ENCODE data around the gene PNPLA5.

PNPLA5 gene

DNA sequence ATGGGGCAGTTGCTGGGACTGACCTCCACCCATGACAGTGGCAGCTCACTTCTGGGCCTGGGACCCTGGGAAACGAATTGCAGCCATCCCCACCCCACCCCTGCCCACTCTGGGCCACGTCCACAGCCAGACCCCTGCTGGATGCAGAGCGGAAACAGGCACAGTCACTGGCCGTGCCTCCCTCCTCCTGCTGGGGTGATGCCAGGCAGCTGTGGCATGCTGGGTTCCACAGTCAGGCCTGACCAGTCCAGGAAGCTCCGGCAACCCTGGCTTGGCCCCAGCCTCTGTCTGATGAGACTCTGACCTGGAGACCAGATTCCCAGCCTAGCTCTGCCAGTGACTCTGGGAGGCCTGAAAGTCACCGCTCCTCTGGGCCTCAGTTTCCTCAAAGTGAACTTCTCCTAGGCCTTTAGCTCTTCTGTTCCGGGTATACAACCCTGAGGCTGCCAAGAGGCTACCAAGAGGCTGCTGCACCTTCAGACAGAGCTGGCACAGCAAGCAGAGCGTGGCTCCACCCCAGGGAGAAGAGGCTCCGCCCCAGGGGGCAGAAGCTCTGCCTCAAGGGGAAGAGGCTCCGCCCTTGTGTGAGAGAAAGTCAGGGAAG lies 38.4 kb downstream of the PNPLA5 start:
- DNase-seq: no peak

GRCh38 chr22:43852573-43853327 lies 39.1 kb downstream of the PNPLA5 start:
- DNase-seq: peak; percentile 9

- no peak for DNase-seq
These were observed 39.9 kb downstream of the PNPLA5 start for GRCh38 chr22:43851979-43852307.

- no peak for DNase-seq
These were observed 40.5 kb downstream of the PNPLA5 start for GRCh38 chr22:43851058-43851978.

- DNase-seq: no peak
These were observed 41.3 kb downstream of the PNPLA5 start for GRCh38 chr22:43850529-43850928.

GRCh38 chr22:43849731-43850130 lies 42.1 kb downstream of the PNPLA5 start:
- DNase-seq: no peak

DNA sequence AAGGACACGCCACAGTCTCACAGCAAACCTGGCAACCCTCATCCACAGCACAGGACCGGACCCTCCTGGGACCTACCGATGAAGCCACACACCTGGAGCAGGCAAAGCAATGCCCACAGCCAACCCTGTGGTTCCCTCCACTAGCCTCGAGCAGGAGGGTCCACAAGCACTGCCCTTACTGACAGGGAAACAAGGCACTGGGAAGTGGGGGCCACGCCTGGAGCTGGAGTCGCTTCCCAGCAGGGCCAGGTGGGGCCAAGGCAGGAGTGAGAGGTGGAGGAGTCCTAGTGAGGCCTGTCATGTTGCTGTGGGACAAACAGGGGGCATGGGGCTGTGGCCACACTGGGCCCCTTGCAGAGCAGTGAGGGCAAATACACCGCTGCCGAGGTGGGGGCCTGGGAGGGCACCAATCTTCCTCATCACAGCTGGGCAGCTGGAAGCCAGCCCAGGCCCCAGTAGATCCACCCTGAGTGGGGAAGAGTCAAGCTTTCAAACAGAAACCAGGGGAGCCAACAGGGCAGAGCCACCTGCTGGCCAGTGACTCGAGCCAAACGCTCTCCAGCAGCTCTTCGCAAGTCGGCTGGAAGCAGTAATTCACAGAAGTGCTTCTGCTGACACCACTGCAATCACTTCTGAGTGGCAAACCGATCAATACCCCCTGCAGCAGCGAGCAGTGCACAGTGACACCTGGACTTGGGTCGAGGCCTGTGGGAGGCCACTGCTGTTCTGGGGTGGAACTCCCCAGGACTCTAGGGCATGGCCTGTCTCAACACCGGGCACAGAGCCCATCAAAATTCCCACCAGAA lies 43.2 kb downstream of the PNPLA5 start:
- no peak for DNase-seq

DNA sequence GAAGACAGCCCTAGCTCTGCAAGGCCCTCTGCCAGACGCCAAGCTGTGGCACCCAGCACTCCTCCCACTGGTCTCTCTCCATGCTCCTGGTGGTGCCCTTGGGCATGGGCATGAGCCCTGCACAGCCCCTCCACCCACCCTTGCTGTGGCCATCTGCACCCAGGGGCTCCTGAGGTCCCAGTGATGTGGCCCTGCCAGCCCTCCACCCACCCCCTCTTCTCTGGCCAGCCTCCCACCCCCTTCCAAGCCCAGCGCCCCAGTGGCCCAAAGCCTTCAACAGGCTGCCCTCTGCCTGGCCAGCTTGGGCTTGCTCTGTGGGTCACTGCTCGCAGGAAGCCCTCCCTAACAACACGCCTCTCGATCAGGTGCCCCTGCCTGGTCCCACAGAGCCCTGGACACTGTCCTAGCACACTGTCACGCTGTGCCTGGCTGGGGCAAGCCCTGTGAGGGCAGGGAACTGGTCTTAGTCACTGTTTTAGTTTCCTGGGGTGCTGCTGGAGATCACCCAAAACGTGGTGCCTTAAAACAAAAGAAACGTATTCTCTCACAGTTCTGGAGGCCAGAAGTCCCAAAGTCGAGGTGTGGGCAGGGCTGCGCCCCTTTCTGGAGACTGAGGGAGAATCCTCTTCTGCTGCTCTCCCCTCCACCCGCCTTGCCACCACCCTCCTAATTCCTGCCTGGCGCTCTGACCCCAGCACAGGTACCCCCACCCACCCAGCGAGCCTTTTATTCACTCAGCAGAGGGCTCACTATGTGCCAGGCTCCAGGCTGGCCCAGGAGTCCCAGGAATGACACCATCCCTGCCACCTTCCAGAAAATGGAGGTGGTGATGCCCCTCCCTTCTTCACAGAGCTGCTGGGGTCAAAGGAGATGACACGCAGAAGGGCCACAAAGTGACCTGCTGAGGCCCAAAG lies 44.2 kb downstream of the PNPLA5 start:
- no peak for DNase-seq

- DNase-seq: no peak
These were observed 44.8 kb downstream of the PNPLA5 start for GRCh38 chr22:43846966-43847365.

GRCh38 chr22:43845981-43846380 lies 45.8 kb downstream of the PNPLA5 start:
- DNase-seq: no peak

GRCh38 chr22:43844560-43845545 lies 47.0 kb downstream of the PNPLA5 start:
- DNase-seq: no peak

DNA sequence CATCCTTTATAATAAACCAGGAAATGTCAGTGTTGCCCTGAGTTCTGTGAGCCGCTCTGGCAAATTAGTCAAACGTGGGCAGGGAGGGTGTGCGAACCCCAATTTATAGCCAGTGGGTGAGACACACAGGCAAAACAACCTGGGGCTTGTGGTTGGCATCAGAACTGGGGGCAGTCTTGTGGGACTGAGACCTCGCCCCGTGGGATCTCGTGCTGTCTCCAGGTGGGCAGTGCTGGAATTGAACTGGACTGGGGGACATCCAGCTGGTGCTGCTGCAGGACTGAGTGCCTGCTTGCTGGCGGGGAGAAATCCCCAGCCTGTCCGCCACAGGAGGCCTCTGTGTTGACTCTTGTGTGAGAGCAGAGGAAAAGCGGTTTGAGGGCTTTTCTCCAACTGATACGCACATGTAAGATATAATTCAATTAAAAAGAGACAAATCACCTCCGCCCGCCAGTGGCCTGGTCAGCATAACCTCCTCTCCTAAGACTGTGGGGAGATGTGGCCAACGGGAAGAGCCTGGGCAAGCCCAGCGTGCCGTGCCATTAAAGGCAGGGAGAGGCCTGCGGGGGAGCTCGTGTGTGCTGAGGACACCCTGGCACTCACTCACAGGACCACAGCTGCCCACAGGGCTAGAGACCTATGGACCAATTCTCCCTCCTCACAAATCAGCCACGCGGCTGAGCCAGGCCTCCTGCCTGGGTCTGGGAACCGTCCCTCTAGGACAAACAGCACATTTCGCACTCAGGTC lies 47.9 kb downstream of the PNPLA5 start:
- DNase-seq: no peak

DNA sequence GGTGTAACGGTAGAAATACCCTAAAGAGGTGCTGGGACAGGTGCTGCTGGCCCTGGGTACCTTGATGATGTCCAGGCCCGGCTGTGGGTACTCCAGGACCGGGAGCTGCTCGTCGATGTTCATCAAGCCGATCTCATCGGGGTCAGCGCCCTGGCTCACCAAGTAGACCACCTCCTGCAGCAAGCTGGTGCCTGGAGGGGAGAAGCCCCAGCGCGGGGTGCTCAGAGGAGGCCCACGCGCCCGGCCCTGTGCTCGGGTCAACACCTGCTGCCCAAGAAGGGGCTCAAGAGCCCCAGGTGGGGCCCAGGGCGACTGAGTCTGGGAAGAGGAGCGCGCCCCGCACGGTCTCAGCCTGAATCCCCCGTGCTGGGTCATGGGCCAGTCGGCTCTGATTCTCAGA lies 50.1 kb downstream of the PNPLA5 start:
- DNase-seq: no peak

DNA sequence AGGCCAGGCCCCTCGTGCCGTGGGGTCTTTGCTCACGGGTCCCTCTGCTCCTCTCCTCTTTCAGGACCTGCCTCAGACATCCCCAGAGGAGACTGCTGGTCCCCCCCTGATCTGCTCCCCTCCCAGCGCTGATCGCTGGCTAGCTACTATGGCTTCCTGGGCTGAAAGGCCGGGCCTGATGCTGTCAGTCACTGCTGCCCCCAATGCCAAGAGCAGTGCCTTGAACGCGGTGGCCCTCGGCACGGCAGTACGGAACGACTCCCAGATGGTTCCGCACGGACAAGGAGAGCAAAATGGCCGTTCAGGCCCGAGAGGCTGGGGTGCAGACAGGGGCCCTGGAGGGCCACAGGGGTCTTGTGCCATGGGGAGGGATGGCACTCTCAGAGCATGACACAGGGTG lies 51.0 kb downstream of the PNPLA5 start:
- DNase-seq: no peak

DNA sequence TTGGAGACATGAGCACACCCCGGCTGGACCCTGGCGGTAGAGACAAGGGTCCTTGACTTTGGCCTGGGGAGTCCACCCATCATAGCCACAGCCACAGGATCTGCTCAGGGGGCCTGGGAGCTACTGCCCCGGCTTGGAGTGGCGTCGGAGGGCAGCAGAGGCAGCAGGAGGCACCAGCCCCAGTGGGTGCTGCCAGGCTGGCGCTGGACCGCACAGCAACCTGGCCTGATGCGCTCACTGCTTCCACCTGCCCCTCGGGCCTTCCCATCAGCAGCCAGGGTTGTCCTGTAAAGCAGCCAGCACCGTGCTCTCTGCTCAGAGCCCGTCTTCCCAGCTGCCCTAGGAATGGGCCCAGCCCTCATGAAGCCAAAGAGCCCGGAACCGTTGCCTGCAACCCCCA lies 51.4 kb downstream of the PNPLA5 start:
- DNase-seq: no peak

- DNase-seq: no peak
These were observed 52.0 kb downstream of the PNPLA5 start for GRCh38 chr22:43839781-43840180.

- no peak for DNase-seq
These were observed 53.1 kb downstream of the PNPLA5 start for GRCh38 chr22:43838571-43839307.

- no peak for DNase-seq
These were observed 53.7 kb downstream of the PNPLA5 start for GRCh38 chr22:43838161-43838560.

- DNase-seq: no peak
These were observed 54.1 kb downstream of the PNPLA5 start for GRCh38 chr22:43837666-43838065.
